Sigmoid colon (tissue), 7 donors: ENCODE results near the gene NEUROD4. TPM values are rescaled to one million over a fixed set of nuclear protein-coding genes. Genes with fewer than 3 reads are reported as not detected.

Experiments used
- DNase-seq: peaks from one replicate; pipeline ENCODE4 v3.0.0-alpha.2; 2019
- H3K27ac ChIP-seq, 4 donors: fragments of 200-600 bp; sonication (generic); one replicate each; pipeline ENCODE4 v1.5.1; 2016 to 2019; ENCODE audit warnings: mild to moderate bottlenecking in 1 of 4
- H3K27me3 ChIP-seq, 3 donors: fragments of 200-600 bp; sonication (generic); one replicate each; pipeline ENCODE4 v1.5.1; 2019; ENCODE audit warnings: mild to moderate bottlenecking in 1 of 3
- H3K36me3 ChIP-seq, 4 donors: fragments of 200-600 bp; sonication (generic); one replicate each; pipeline ENCODE4 v1.5.1; 2016 to 2019
- H3K4me1 ChIP-seq, 4 donors: fragments of 200-600 bp; sonication (generic); one replicate each; pipeline ENCODE4 v1.5.1; 2017 to 2019
- H3K4me3 ChIP-seq, 4 donors: fragments of 200-600 bp; sonication (generic); one replicate each; pipeline ENCODE4 v1.5.1; 2017 to 2019; ENCODE audit warnings: mild to moderate bottlenecking in 2 of 4, moderate library complexity in 1 of 4
- H3K9me3 ChIP-seq, 4 donors: fragments of 200-600 bp in 3 of 4; sonication (generic) in 3 of 4; one replicate each; pipeline versions ENCODE4 v1.5.1 to v1.6.1; 2013 to 2019
- CTCF ChIP-seq, 4 experiments: fragments of 450-650 bp in 3 of 4; fragments of 200-600 bp in 1 of 4; IDR thresholded peaks; one replicate each; pipeline ENCODE4 v1.5.1; 2016 to 2019; ENCODE audit warnings: antibody characterized with exemption in 4 of 4, mild to moderate bottlenecking in 3 of 4, moderate library complexity in 2 of 4
- EP300 ChIP-seq, 4 donors: sonication (generic); formaldehyde crosslinking; IDR thresholded peaks; one replicate each; pipeline ENCODE4 v1.6.1; 2017; ENCODE audit warnings: antibody characterized with exemption in 4 of 4
- POLR2A ChIP-seq, 2 donors: fragments of 450-650 bp; IDR thresholded peaks; one replicate each; pipeline ENCODE4 v1.6.1; 2016; ENCODE audit warnings: antibody characterized with exemption in 2 of 2, mild to moderate bottlenecking in 2 of 2, moderate library complexity in 2 of 2
- POLR2AphosphoS5 ChIP-seq, 4 donors: sonication (generic); formaldehyde crosslinking; IDR thresholded peaks; one replicate each; pipeline ENCODE4 v1.6.1; 2017; ENCODE audit warnings: antibody characterized with exemption in 4 of 4
- WGBS, 2 donors: extraction: QIAGEN DNeasy Blood & Tissue Kit; methylation state at CpG; one replicate each; pipeline ENCODE4 v1.1.7; 2013; 5-methylcytosine and 5-hydroxymethylcytosine counted together
- intact Hi-C: fragments of 100-400 bp; cut with DNase I; formaldehyde crosslinking; loops from one replicate; pipeline ENCODE4 v1.15.1; 2023
- polyA plus RNA-seq, 3 donors: library from polyadenylated mRNA; stranded (reverse); fragments of 200-250 nt; gene quantifications; one replicate each; pipeline ENCODE4 v1.2.3, GENCODE V29; 2013
- total RNA-seq, 4 donors: library from RNA; depleted of rRNA; stranded (reverse); fragments of >200 nt; gene quantifications; one replicate each; pipeline ENCODE4 v1.1.0, GENCODE V29; 2016
- donor health status: healthy with polysubstance abuse.
- donor health status: Bipolar disorder and iron deficiency.
- donor health status: healthy.

The NEUROD4 gene
- total and polyA plus RNA-seq, 7 donors = not detected

DNA sequence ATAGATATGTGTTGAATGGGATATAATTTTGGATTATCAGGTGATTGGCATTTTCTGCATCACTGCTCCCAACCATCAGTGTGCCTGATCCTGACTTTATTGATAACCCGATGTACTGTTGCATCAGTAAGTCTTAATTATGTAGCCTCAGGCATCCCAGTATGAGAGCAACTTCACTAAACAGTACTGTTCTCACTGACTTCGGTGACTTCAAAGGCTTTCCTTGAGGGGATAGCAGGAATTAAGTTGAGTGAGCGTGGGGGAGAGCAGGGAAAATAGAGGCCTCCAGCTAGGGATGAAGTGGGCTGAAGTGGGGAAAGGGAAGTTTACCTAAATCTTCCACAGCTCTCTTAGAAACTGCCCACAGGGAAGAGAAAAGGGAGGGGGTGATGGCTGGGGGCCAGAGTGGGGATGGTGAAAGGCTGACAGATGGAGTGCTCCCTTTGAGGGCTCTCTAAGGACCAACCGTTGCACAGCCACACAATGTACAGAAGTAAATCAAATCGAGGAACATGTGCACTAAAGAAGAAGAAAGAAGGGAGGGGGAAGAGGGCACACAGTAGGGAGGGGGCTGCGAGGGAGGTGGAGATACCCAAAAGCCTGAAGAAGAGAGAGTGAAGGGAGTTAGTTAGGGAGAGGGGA is 10.7 kb upstream of the NEUROD4 start:
- TF ChIP-seq EP300 (IDR thresholded peaks at IDR 0.05) (no peak), POLR2A (IDR thresholded peaks at IDR 0.05) (no peak)
- Histone ChIP-seq H3K27ac (no peak overlapping the region), H3K27me3 (no peaks in the 10 kb centered on the region), H3K36me3 (no peaks in the 10 kb centered on the region), H3K4me3 (no peak overlapping the region), H3K9me3 (peaks cover 0 to 3% (median 0%) of the 10 kb centered on the region in 4 donors), H3K4me1 (no peaks in the 10 kb centered on the region)
- DNase-seq = no peak
- 47 to 55% methylated on average over 6 of the region's 6 CpGs for WGBS, 2 donors
- intact Hi-C loops = no loop called here

- H3K27me3 ChIP-seq = peaks cover 0 to 19% (median 0%) of the 10 kb centered on the region in 3 donors
- no peak for DNase-seq
- intact Hi-C loops = no loop called here
- no peaks in the 10 kb centered on the region for H3K36me3 ChIP-seq
- WGBS, 2 donors = 26 to 28% methylated on average over 3 of the region's 3 CpGs
- no peak overlapping the region for H3K27ac ChIP-seq
- H3K4me1 ChIP-seq = no peaks in the 10 kb centered on the region
- TF ChIP-seq POLR2AphosphoS5 (IDR thresholded peaks at IDR 0.05) (no peak), CTCF (IDR thresholded peaks at IDR 0.05) (no peak), EP300 (IDR thresholded peaks at IDR 0.05) (no peak), POLR2A (IDR thresholded peaks at IDR 0.05) (no peak)
- H3K4me3 ChIP-seq = no peak overlapping the region
- H3K9me3 ChIP-seq = peaks cover 0 to 3% (median 0%) of the 10 kb centered on the region in 4 donors
Measured at GRCh38 chr12:55017416-55017925, 2.3 kb upstream of the NEUROD4 start.

DNA sequence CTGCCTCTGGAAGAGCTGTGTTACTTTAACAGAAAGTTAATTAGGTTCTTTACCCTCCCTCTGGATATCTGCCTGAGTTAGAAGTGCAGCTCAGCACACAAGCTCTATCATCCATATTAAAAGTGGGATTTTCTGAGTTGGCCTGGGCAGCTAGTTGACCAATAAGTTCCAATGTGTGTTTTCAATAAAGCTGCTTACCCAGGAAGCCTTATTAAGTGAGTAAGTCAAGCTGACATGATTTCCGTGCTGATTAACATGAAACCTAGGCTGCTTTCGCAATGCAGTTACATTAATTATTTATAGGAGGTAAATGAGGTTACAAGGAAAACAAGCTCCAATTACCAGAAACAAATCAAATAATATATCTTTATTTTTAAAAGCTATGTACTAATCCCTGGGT is 4.8 kb downstream of the NEUROD4 start:
- no peak for DNase-seq
- H3K4me1 ChIP-seq = no peaks in the 10 kb centered on the region
- no peaks in the 10 kb centered on the region for H3K36me3 ChIP-seq
- TF ChIP-seq EP300 (IDR thresholded peaks at IDR 0.05) (no peak), CTCF (IDR thresholded peaks at IDR 0.05) (no peak), POLR2AphosphoS5 (IDR thresholded peaks at IDR 0.05) (no peak), POLR2A (IDR thresholded peaks at IDR 0.05) (no peak)
- no peaks in the 10 kb centered on the region for H3K9me3 ChIP-seq
- H3K27ac ChIP-seq = no peak overlapping the region
- H3K4me3 ChIP-seq = no peak overlapping the region
- intact Hi-C loops = no loop called here
- WGBS, 2 donors = 63 to 79% methylated on average over 2 of the region's 2 CpGs
- H3K27me3 ChIP-seq = peaks cover 0 to 8% (median 0%) of the 10 kb centered on the region in 3 donors

- no peaks in the 10 kb centered on the region for H3K36me3 ChIP-seq
- WGBS, 2 donors = 70 to 77% methylated on average over 2 of the region's 2 CpGs
- no peak overlapping the region for H3K4me3 ChIP-seq
- no peaks in the 10 kb centered on the region for H3K4me1 ChIP-seq
- intact Hi-C loops = no loop called here
- no peaks in the 10 kb centered on the region for H3K9me3 ChIP-seq
- peaks cover 0 to 8% (median 0%) of the 10 kb centered on the region in 3 donors for H3K27me3 ChIP-seq
- no peak for TF ChIP-seq POLR2A (IDR thresholded peaks at IDR 0.05)
- TF ChIP-seq CTCF (IDR thresholded peaks at IDR 0.05) = no peak
- TF ChIP-seq EP300 (IDR thresholded peaks at IDR 0.05) = no peak
- TF ChIP-seq POLR2AphosphoS5 (IDR thresholded peaks at IDR 0.05) = no peak
- no peak for DNase-seq
- H3K27ac ChIP-seq = no peak overlapping the region
Measured at GRCh38 chr12:55025508-55025907, 5.7 kb downstream of the NEUROD4 start.

GRCh38 chr12:55034218-55034617 is 14.4 kb downstream of the NEUROD4 start:
- Histone ChIP-seq H3K4me1 (no peaks in the 10 kb centered on the region), H3K36me3 (no peaks in the 10 kb centered on the region), H3K4me3 (no peak overlapping the region), H3K27ac (no peak overlapping the region), H3K9me3 (no peaks in the 10 kb centered on the region), H3K27me3 (peaks cover 0 to 2% (median 0%) of the 10 kb centered on the region in 3 donors)
- intact Hi-C loops = no loop called here
- TF ChIP-seq CTCF (IDR thresholded peaks at IDR 0.05) (no peak), EP300 (IDR thresholded peaks at IDR 0.05) (no peak), POLR2AphosphoS5 (IDR thresholded peaks at IDR 0.05) (no peak), POLR2A (IDR thresholded peaks at IDR 0.05) (no peak)
- no peak for DNase-seq
- WGBS, 2 donors = 60 to 71% methylated on average over 6 of the region's 6 CpGs
